H1 (cell line): Measurements from ENCODE around the gene SEC23IP. TPM values are rescaled to one million over a fixed set of nuclear protein-coding genes. Genes with fewer than 3 reads are reported as not detected.

Source experiments
- CTCF ChIA-PET: fragments of 300-600 bp; sonication (Branson Sonifier 250); formaldehyde crosslinking; loops from one replicate; lab custom pipeline; 2021; ENCODE audit not compliant: partially characterized antibody; lab: Charles Lee
- POLR2A ChIA-PET: fragments of 300-600 bp; sonication (Branson Sonifier 250); formaldehyde crosslinking; loops from one replicate; lab custom pipeline; 2021; ENCODE audit warnings: inconsistent platforms; ENCODE audit not compliant: partially characterized antibody; lab: Charles Lee
- DNase-seq, 2 experiments: peaks; one replicate each; pipeline versions ENCODE4 v3.0.0 to v3.0.0-alpha.2; 2010 to 2022; ENCODE audit warnings: low spot score in 2 of 2, low read depth in 1 of 2, mixed read lengths in 1 of 2
- FAIRE-seq: peaks from 2 replicates; lab custom pipeline; 2011; peaks lifted over from hg19 to GRCh38; lab: Jason Lieb, UNC
- H2AFZ ChIP-seq: 2 replicates; pipeline ENCODE4 v1.8.1; 2012; ENCODE audit warnings: low read length, inconsistent platforms
- H2AK5ac ChIP-seq: 2 replicates; pipeline ENCODE4 v1.6.1; 2013; ENCODE audit warnings: low read depth, low read length
- H2BK120ac ChIP-seq: replicated peaks from 2 replicates; pipeline ENCODE3; 2013; ENCODE audit warnings: low read depth, low read length, inconsistent platforms
- H2BK12ac ChIP-seq: 2 replicates; pipeline ENCODE4 v1.6.1; 2013; ENCODE audit warnings: low read depth, low read length
- H2BK15ac ChIP-seq: 2 replicates; pipeline ENCODE4 v1.6.1; 2013; ENCODE audit warnings: low read length
- H2BK20ac ChIP-seq: 2 replicates; pipeline ENCODE4 v1.6.1; 2013; ENCODE audit warnings: low read length
- H2BK5ac ChIP-seq: 2 replicates; pipeline ENCODE4 v1.6.1; 2013; ENCODE audit warnings: low read depth, low read length
- H3K14ac ChIP-seq: 2 replicates; pipeline ENCODE4 v1.6.1; 2013; ENCODE audit warnings: inconsistent platforms; ENCODE audit not compliant: insufficient read length
- H3K18ac ChIP-seq: 2 replicates; pipeline ENCODE4 v1.6.1; 2013; ENCODE audit warnings: low read length; ENCODE audit errors: extremely low read depth
- H3K23ac ChIP-seq: 2 replicates; pipeline ENCODE4 v1.6.1; 2013; ENCODE audit warnings: inconsistent platforms; ENCODE audit not compliant: insufficient read length
- H3K23me2 ChIP-seq: 2 replicates; pipeline ENCODE4 v1.6.1; 2013; ENCODE audit warnings: low read depth, low read length
- H3K27ac ChIP-seq: 2 replicates; pipeline ENCODE4 v1.6.1; 2011; ENCODE audit warnings: low read depth, low read length, inconsistent platforms
- H3K27me3 ChIP-seq, 4 experiments: replicated peaks in 1 of 4; 1 replicate in 1 of 4; 2 replicates in 3 of 4; pipeline versions ENCODE4 v1.6.1 to v1.8.1; 2011 to 2013; ENCODE audit warnings: low read length in 3 of 4, mild to moderate bottlenecking in 3 of 4, inconsistent platforms in 2 of 4, mixed read lengths in 2 of 4, moderate library complexity in 1 of 4; ENCODE audit not compliant: control insufficient read depth in 3 of 4, insufficient read depth in 3 of 4; ENCODE audit errors: extremely low read depth in 1 of 4
- H3K36me3 ChIP-seq, 4 experiments: 2 replicates each; pipeline versions ENCODE4 v1.6.1 to v1.8.1; 2011 to 2013; ENCODE audit warnings: mild to moderate bottlenecking in 4 of 4, low read length in 3 of 4, moderate library complexity in 2 of 4, control low read depth in 1 of 4, inconsistent platforms in 1 of 4; ENCODE audit not compliant: insufficient read depth in 4 of 4, control insufficient read depth in 2 of 4
- H3K4ac ChIP-seq: replicated peaks from 2 replicates; pipeline ENCODE3; 2013; ENCODE audit warnings: low read length, low read depth, mixed read lengths, inconsistent platforms; ENCODE audit not compliant: insufficient read length
- H3K4me1 ChIP-seq, 4 experiments: replicated peaks in 1 of 4; 1 replicate in 1 of 4; 2 replicates in 3 of 4; pipeline versions ENCODE4 v1.6.1 to v1.8.1; 2011 to 2013; ENCODE audit warnings: low read length in 3 of 4, inconsistent platforms in 2 of 4, mixed read lengths in 1 of 4; ENCODE audit not compliant: insufficient read depth in 4 of 4, control insufficient read depth in 3 of 4
- H3K4me2 ChIP-seq, 2 experiments: 2 replicates each; pipeline versions ENCODE4 v1.6.1 to v1.8.1; 2011 to 2013; ENCODE audit warnings: low read depth in 2 of 2, low read length in 2 of 2, control low read depth in 1 of 2, inconsistent platforms in 1 of 2, mild to moderate bottlenecking in 1 of 2; ENCODE audit not compliant: insufficient read depth in 1 of 2
- H3K4me3 ChIP-seq, 4 experiments: fragments of 200-600, 300-600 bp in 1 of 4; sonication (generic), shearing (Covaris generic), sonication (Bioruptor Twin) in 1 of 4; 2 replicates each; pipeline versions ENCODE4 v1.5.1 to v1.8.1; 2011 to 2016; ENCODE audit warnings: low read length in 4 of 4, low read depth in 3 of 4, control low read depth in 2 of 4, inconsistent platforms in 2 of 4, mild to moderate bottlenecking in 2 of 4, mixed read lengths in 1 of 4, moderate library complexity in 1 of 4; ENCODE audit not compliant: insufficient read depth in 2 of 4; ENCODE audit errors: extremely low read depth in 1 of 4
- H3K56ac ChIP-seq: replicated peaks from 2 replicates; pipeline ENCODE3; 2013; ENCODE audit warnings: low read depth, mild to moderate bottlenecking, mixed read lengths, low read length, inconsistent platforms; ENCODE audit not compliant: insufficient read length
- H3K79me1 ChIP-seq: 2 replicates; pipeline ENCODE4 v1.6.1; 2013; ENCODE audit warnings: low read depth, low read length, control low read depth
- H3K79me2 ChIP-seq, 2 experiments: 2 replicates each; pipeline versions ENCODE4 v1.6.1 to v1.8.1; 2012 to 2013; ENCODE audit warnings: low read length in 2 of 2, mild to moderate bottlenecking in 2 of 2, inconsistent platforms in 1 of 2; ENCODE audit not compliant: insufficient read depth in 2 of 2, control insufficient read depth in 1 of 2
- H3K9ac ChIP-seq, 4 experiments: replicated peaks in 1 of 4; 1 replicate in 1 of 4; 2 replicates in 3 of 4; pipeline versions ENCODE4 v1.6.1 to v1.8.1; 2011 to 2013; ENCODE audit warnings: low read depth in 3 of 4, low read length in 3 of 4, control low read depth in 2 of 4, mild to moderate bottlenecking in 2 of 4, moderate library complexity in 2 of 4, inconsistent platforms in 1 of 4; ENCODE audit errors: extremely low read depth in 1 of 4
- H3K9me3 ChIP-seq, 2 experiments: 2 replicates each; pipeline versions ENCODE4 v1.6.1 to v1.8.1; 2012 to 2013; ENCODE audit warnings: mild to moderate bottlenecking in 2 of 2, moderate library complexity in 2 of 2, control low read depth in 1 of 2, inconsistent platforms in 1 of 2, low read depth in 1 of 2, low read length in 1 of 2, mixed read lengths in 1 of 2; ENCODE audit not compliant: insufficient read depth in 2 of 2
- H4K20me1 ChIP-seq, 2 experiments: replicated peaks in 1 of 2; 2 replicates each; pipeline versions ENCODE3 to v1.8.1; 2011 to 2013; ENCODE audit warnings: inconsistent platforms in 2 of 2, low read length in 2 of 2, mild to moderate bottlenecking in 1 of 2; ENCODE audit not compliant: insufficient read depth in 2 of 2, control insufficient read depth in 1 of 2
- H4K5ac ChIP-seq: 2 replicates; pipeline ENCODE4 v1.6.1; 2013; ENCODE audit warnings: low read length, low read depth, mixed read lengths, inconsistent platforms; ENCODE audit not compliant: insufficient read length
- H4K8ac ChIP-seq: 2 replicates; pipeline ENCODE4 v1.8.0; 2013; ENCODE audit warnings: mild to moderate bottlenecking, moderate library complexity, low read length, inconsistent platforms; ENCODE audit not compliant: insufficient read depth; ENCODE audit errors: extremely low read depth
- H4K91ac ChIP-seq: replicated peaks from 2 replicates; pipeline ENCODE3; 2013; ENCODE audit warnings: low read length, mixed read lengths, inconsistent platforms; ENCODE audit not compliant: insufficient read length
- CHD1 ChIP-seq: IDR thresholded peaks from 2 replicates; pipeline ENCODE4 v1.6.1; 2012; ENCODE audit warnings: low read depth, low read length, improper control_type of control experiment
- EP300 ChIP-seq, 2 experiments: IDR thresholded peaks; 1 replicate in 1 of 2; 2 replicates in 1 of 2; pipeline ENCODE4 v1.6.1; 2011 to 2012; ENCODE audit warnings: low read depth in 2 of 2, low read length in 2 of 2, mild to moderate bottlenecking in 2 of 2, borderline replicate concordance in 1 of 2, inconsistent platforms in 1 of 2, moderate library complexity in 1 of 2
- HDAC2 ChIP-seq, 2 experiments: fragments of 300-600 bp in 1 of 2; sonication (generic) in 1 of 2; IDR thresholded peaks; 2 replicates each; pipeline ENCODE4 v1.6.1; 2011 to 2012; ENCODE audit warnings: low read depth in 2 of 2, low read length in 2 of 2, mild to moderate bottlenecking in 2 of 2, moderate library complexity in 2 of 2, borderline replicate concordance in 1 of 2, inconsistent platforms in 1 of 2
- HDAC6 ChIP-seq: IDR thresholded peaks from one replicate; pipeline ENCODE4 v1.7.1; 2012; ENCODE audit warnings: low read depth, mild to moderate bottlenecking, inconsistent platforms, low read length, moderate library complexity
- MAFK ChIP-seq: IDR thresholded peaks from 2 replicates; pipeline ENCODE4 v1.6.1; 2012; ENCODE audit warnings: low read depth, mild to moderate bottlenecking, improper control_type of control experiment, low read length
- POLR2AphosphoS5 ChIP-seq: IDR thresholded peaks from 2 replicates; pipeline ENCODE4 v1.6.1; 2011; ENCODE audit warnings: low read depth, low read length
- RXRA ChIP-seq: IDR thresholded peaks from 2 replicates; pipeline ENCODE4 v1.6.1; 2011; ENCODE audit warnings: low read depth, mild to moderate bottlenecking, low read length, moderate library complexity; ENCODE audit not compliant: insufficient read depth
- SAP30 ChIP-seq: fragments of 300-600 bp; sonication (generic); IDR thresholded peaks from 2 replicates; pipeline ENCODE4 v1.7.1; 2012; ENCODE audit warnings: low read length, moderate library complexity, mild to moderate bottlenecking, inconsistent platforms; ENCODE audit not compliant: insufficient read depth, insufficient replicate concordance
- SIRT6 ChIP-seq: IDR thresholded peaks from one replicate; pipeline ENCODE4 v1.7.1; 2012; ENCODE audit warnings: low read length, inconsistent platforms
- TAF7 ChIP-seq: optimal IDR thresholded peaks from 2 replicates; pipeline ENCODE3; 2011; ENCODE audit warnings: low read depth, mild to moderate bottlenecking, inconsistent platforms, low read length, moderate library complexity, borderline replicate concordance
- TBP ChIP-seq: IDR thresholded peaks from 2 replicates; pipeline ENCODE4 v1.6.1; 2011; ENCODE audit warnings: low read depth, low read length, improper control_type of control experiment
- USF2 ChIP-seq: IDR thresholded peaks from 2 replicates; pipeline ENCODE4 v1.6.1; 2011; ENCODE audit warnings: low read length, improper control_type of control experiment
- WGBS, 2 experiments: shearing (Covaris generic) in 1 of 2; methylation state at CpG; one replicate each; pipeline versions ENCODE4 v1.1.6 to v1.1.7; 2013 to 2015; ENCODE audit warnings: low lambda C conversion rate in 2 of 2, mixed read lengths in 2 of 2, inconsistent platforms in 1 of 2, low coverage in 1 of 2, missing lambda C conversion rate in 1 of 2; ENCODE audit not compliant: insufficient replicate concordance in 2 of 2, insufficient coverage in 1 of 2, insufficient read length in 1 of 2; ENCODE audit errors: extremely low coverage in 1 of 2, missing lambda C conversion rate in 1 of 2; 5-methylcytosine and 5-hydroxymethylcytosine counted together
- polyA plus RNA-seq, 7 experiments: library from polyadenylated mRNA; depleted of rRNA in 3 of 7; stranded (reverse) in 5 of 7; unstranded in 2 of 7; fragments of >200 nt in 5 of 7; fragments of 200-250 nt in 2 of 7; gene quantifications; 1 replicate in 5 of 7; 2 replicates in 1 of 7; 4 replicates in 1 of 7; pipeline versions ENCODE4 v1.2.1 to v1.2.3, GENCODE V29; 2011 to 2013; ENCODE audit warnings: missing spikeins in 2 of 7, mixed read lengths in 2 of 7
- total RNA-seq: library from RNA; stranded (reverse); fragmentation: NEBNext Ultra II Directional; extraction: Animal tissue kit (Norgen Biotek cat#: 25700); gene quantifications from 2 replicates; pipeline ENCODE4 v1.2.1, GENCODE V29; 2021

SEC23IP gene
- total and polyA plus RNA-seq, 2 of the 8 experiments (the other 6 are each of a cell fraction or from before 2014, with no cell fraction given), result 29.0 to 105 TPM

- Histone ChIP-seq H2AFZ (no peak overlapping the region), H3K36me3 (peaks cover 15 to 82% (median 40%) of the 10 kb centered on the region in 4 experiments), H3K79me2 (no peaks in the 10 kb centered on the region), H3K9me3 (no peaks in the 10 kb centered on the region), H2BK5ac (no peak overlapping the region), H2AK5ac (no peak overlapping the region), H3K9ac (no peak overlapping the region), H3K79me1 (no peaks in the 10 kb centered on the region), H4K91ac (no peak overlapping the region), H4K5ac (no peak overlapping the region), H3K4me2 (no peak overlapping the region), H3K27me3 (no peaks in the 10 kb centered on the region), H3K18ac (no peak overlapping the region), H3K27ac (no peak overlapping the region), H3K23ac (no peak overlapping the region), H3K56ac (no peak overlapping the region), H3K4me1 (no peaks in the 10 kb centered on the region), H2BK15ac (no peak overlapping the region), H3K4me3 (no peak overlapping the region), H3K23me2 (no peaks in the 10 kb centered on the region), H2BK12ac (no peak overlapping the region), H4K8ac (no peak overlapping the region), H4K20me1 (peaks cover 0 to 1% of the 10 kb centered on the region in 2 experiments), H3K4ac (no peak overlapping the region), H2BK120ac (no peak overlapping the region), H3K14ac (no peak overlapping the region), H2BK20ac (no peak overlapping the region)
- DNase-seq (no peak), FAIRE-seq (no peak)
- CTCF ChIA-PET, result interaction anchor here (1.2 kb wide), 1 partner anchor 141 kb away, joined by 3 read pairs; no protein-coding TSS in a partner anchor
- POLR2A ChIA-PET, result no interaction called here
- 95% methylated on average over 3 of the region's 3 CpGs; no CpG with 5 or more reads in 1 of the 2 experiments for WGBS, 2 experiments
- TF ChIP-seq SAP30, result no peak
- no peak for TF ChIP-seq SIRT6
- no peak for TF ChIP-seq POLR2AphosphoS5
- no peak for TF ChIP-seq USF2
- no peak for TF ChIP-seq EP300 (IDR thresholded peaks at IDR 0.05; ENCODE audit: borderline replicate concordance in 1 of 2, low read depth in 2 of 2, low read length in 2 of 2)
- TF ChIP-seq RXRA, result no peak
- no peak for TF ChIP-seq CHD1
- TF ChIP-seq TBP, result no peak
- no peak for TF ChIP-seq HDAC6
- no peak for TF ChIP-seq HDAC2 (IDR thresholded peaks at IDR 0.05; ENCODE audit: borderline replicate concordance in 1 of 2, low read depth in 2 of 2, low read length in 2 of 2)
- no peak for TF ChIP-seq MAFK
- TF ChIP-seq TAF7, result no peak
Measured at GRCh38 chr10:119917777-119918176, 25.2 kb downstream of the SEC23IP start.
